T-cell (primary cell): Measurements from ENCODE around the gene UQCC3. TPM values are rescaled to one million over a fixed set of nuclear protein-coding genes. Genes with fewer than 3 reads are reported as not detected.
"Not testable (repeated sequence)": the region's sequence is repeated elsewhere in the genome, so short reads cannot be mapped to it uniquely, and the experiment has no call there.

Experiments
- ATAC-seq, 4 experiments: fragments of 200-7000 bp in 3 of 4; fragments of 150-1000 bp in 1 of 4; cut with Tn5 transposase; replicated peaks in 1 of 4; 1 replicate in 3 of 4; 2 replicates in 1 of 4; pipeline ENCODE4 v1.10.0; 2021; ENCODE audit warnings: moderate library complexity in 3 of 4, mild to moderate bottlenecking in 2 of 4, moderate number of reproducible peaks in 1 of 4
- CTCF ChIA-PET, 2 donors: fragments of 300-600 bp; sonication (Branson Sonifier 250); formaldehyde crosslinking; loops; one replicate each; lab custom pipeline; 2022; ENCODE audit warnings: antibody characterized with exemption in 2 of 2; lab: Charles Lee
- POLR2A ChIA-PET, 2 donors: fragments of 300-600 bp; sonication (Branson Sonifier 250); formaldehyde crosslinking; loops; one replicate each; lab custom pipeline; 2022; ENCODE audit warnings: antibody characterized with exemption in 2 of 2; lab: Charles Lee
- DNase-seq, 35 experiments: peaks; one replicate each; pipeline versions ENCODE4 v3.0.0 to v3.0.0-alpha.2; 2013 to 2023
- H3K27ac ChIP-seq: one replicate; pipeline ENCODE4 v1.5.1; 2013; ENCODE audit warnings: low read length
- H3K27me3 ChIP-seq, 2 experiments: replicated peaks in 1 of 2; 1 replicate in 1 of 2; 2 replicates in 1 of 2; pipeline versions ENCODE4 v1.6.1 to v1.7.0; 2013; ENCODE audit warnings: low read length in 1 of 2, mixed read lengths in 1 of 2; ENCODE audit not compliant: control insufficient read depth in 2 of 2, insufficient read depth in 2 of 2; ENCODE audit errors: extremely low read depth in 1 of 2
- H3K36me3 ChIP-seq, 2 donors: 1 replicate in 1 of 2; 2 replicates in 1 of 2; pipeline versions ENCODE4 v1.6.1 to v1.7.0; 2013; ENCODE audit warnings: low read length in 1 of 2; ENCODE audit not compliant: control insufficient read depth in 2 of 2, insufficient read depth in 1 of 2; ENCODE audit errors: extremely low read depth in 1 of 2
- H3K4me1 ChIP-seq, 2 experiments: 1 replicate in 1 of 2; 2 replicates in 1 of 2; pipeline versions ENCODE4 v1.6.1 to v1.7.0; 2013; ENCODE audit warnings: low read length in 2 of 2, mixed read lengths in 1 of 2; ENCODE audit not compliant: insufficient read depth in 2 of 2, control insufficient read depth in 1 of 2; ENCODE audit errors: extremely low read depth in 1 of 2
- H3K4me3 ChIP-seq, 2 donors: 1 replicate in 1 of 2; 2 replicates in 1 of 2; pipeline versions ENCODE4 v1.5.1 to v1.7.0; 2013; ENCODE audit warnings: mild to moderate bottlenecking in 2 of 2, low read length in 1 of 2, moderate library complexity in 1 of 2; ENCODE audit not compliant: control insufficient read depth in 1 of 2; ENCODE audit errors: extremely low read depth in 1 of 2
- H3K9me3 ChIP-seq: 2 replicates; pipeline ENCODE4 v1.7.0; 2013
- H3K27ac Mint-ChIP-seq, 2 donors: one replicate each; pipeline ENCODE4 v1.8.0; 2020 to 2021; ENCODE audit warnings: mild to moderate bottlenecking in 2 of 2, mixed read lengths in 2 of 2
- H3K27me3 Mint-ChIP-seq, 2 donors: one replicate each; pipeline ENCODE4 v1.8.0; 2021 to 2022; ENCODE audit warnings: mixed read lengths in 2 of 2
- H3K36me3 Mint-ChIP-seq: one replicate; pipeline ENCODE4 v1.8.0; 2021; ENCODE audit warnings: mixed read lengths
- H3K4me1 Mint-ChIP-seq, 3 donors: one replicate each; pipeline ENCODE4 v1.8.0; 2020 to 2022; ENCODE audit warnings: mixed read lengths in 3 of 3, mild to moderate bottlenecking in 1 of 3
- H3K4me3 Mint-ChIP-seq, 3 donors: one replicate each; pipeline ENCODE4 v1.8.0; 2020 to 2022; ENCODE audit warnings: mild to moderate bottlenecking in 3 of 3, mixed read lengths in 3 of 3, moderate library complexity in 3 of 3
- H3K9me3 Mint-ChIP-seq, 3 donors: one replicate each; pipeline ENCODE4 v1.8.0; 2020 to 2022; ENCODE audit warnings: mixed read lengths in 3 of 3
- WGBS: methylation state at CpG from one replicate; pipeline ENCODE4 v1.1.5; 2013; ENCODE audit warnings: missing lambda C conversion rate; ENCODE audit not compliant: insufficient coverage; 5-methylcytosine and 5-hydroxymethylcytosine counted together
- total RNA-seq, 35 experiments: library from RNA in 6 of 35; stranded (reverse) in 6 of 35; fragments of 120-200 nt in 1 of 35; gene quantifications; one replicate each; pipeline versions ENCODE4 v1.2.1 to v1.2.4 and lab custom pipeline; 2013 to 2026

The UQCC3 gene
- total RNA-seq, 5 donors from 2014 or later (not counting 1 experiment from before 2014, with no cell fraction given): 2.7 to 9.3 (median 8.1) TPM

DNA sequence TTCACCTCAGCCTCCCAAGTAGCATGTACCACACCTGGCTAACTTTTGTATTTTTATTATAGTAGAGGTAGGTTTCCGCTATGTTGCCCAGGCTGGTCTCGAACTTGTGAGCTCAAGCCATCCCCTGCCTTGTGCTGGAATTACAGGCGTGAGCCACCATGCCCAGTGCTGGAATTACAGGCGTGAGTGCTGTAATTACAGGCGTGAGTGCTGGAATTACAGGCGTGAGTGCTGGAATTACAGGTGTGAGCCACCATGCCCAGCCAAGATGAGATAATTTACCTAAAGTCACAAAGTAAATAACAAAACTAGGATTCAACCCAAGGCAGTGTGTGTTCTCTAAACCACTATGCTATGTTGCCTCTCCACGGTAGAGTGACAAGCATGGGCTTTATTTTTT is 11.0 kb downstream of the UQCC3 start:
- ATAC-seq (no peak), DNase-seq (no peak)
- Histone ChIP-seq H3K9me3 (no peaks in the 10 kb centered on the region), H3K27ac (no peak overlapping the region), H3K27me3 (peaks cover 0 to 8% of the 10 kb centered on the region in 2 experiments), H3K36me3 (peaks cover 0 to 6% of the 10 kb centered on the region in 2 donors), H3K4me1 (peaks cover 10 to 24% of the 10 kb centered on the region in 2 experiments), H3K4me3 (no peak overlapping the region)
- Mint-ChIP-seq H3K27me3 (peaks cover 0 to 5% of the 10 kb centered on the region in 2 donors), H3K9me3 (no peaks in the 10 kb centered on the region), H3K36me3 (peaks cover 7% of the 10 kb centered on the region), H3K4me3 (no peak overlapping the region), H3K27ac (no peak overlapping the region), H3K4me1 (peaks cover 22 to 24% (median 24%) of the 10 kb centered on the region in 3 donors)
- 84% methylated on average over 4 of the region's 7 CpGs for WGBS
- ChIA-PET POLR2A (no interaction called here), CTCF (interaction anchor here in 1 of 2 donors (0.6 kb wide), 1 partner anchor 19 kb away, joined by 3 read pairs; no protein-coding TSS in a partner anchor)

DNA sequence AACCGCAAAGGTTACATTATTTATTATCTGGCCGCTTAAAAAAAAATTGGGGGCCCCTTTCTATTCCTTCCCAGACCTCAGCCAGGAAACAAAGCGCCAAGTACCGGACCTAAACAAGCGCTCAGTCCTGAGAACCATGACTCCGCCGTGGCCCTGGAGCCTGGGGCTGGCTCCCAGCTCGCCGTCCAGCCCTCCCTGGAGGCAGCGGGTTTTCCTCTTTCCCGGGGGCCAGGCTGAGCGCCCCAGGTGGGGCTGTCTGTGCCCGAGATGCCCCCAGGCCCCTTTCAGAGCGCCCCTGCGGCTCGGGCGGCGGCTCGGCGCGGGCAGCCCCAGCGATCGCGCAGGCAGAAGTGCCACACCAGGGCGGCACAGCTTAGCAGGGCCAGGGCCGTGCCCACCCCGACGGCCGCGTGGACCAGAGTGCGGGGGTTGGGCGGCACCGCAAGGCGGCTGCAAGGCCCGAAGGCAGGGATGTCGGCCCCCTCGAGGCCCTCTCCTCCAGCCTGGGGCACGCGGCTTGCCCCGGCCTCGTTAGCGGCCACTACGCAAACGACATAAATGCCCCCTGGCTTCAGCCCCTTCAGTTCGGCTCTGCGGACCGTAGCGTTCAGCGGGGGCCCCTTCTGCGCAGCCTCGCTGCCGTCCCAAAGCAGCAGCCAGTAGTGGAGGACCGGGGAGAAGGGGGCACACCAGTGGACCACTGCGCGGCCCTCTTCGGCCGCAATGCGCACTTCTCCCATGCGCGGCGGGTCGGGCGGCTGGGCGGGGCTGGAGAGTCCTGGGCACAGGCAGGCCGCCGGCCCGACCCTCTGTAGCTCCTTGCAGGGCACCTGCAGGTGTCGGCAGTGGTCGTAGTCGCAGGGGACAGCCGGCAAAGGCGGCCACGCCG is 16.3 kb downstream of the UQCC3 start:
- CTCF ChIA-PET: no interaction called here
- H3K4me3 ChIP-seq: no peak overlapping the region
- H3K27ac Mint-ChIP-seq: no peak overlapping the region

GRCh38 chr11:62688491-62688890 is 17.0 kb downstream of the UQCC3 start:
- Mint-ChIP-seq H3K27me3 (peaks cover 5 to 9% of the 10 kb centered on the region in 2 donors), H3K36me3 (peaks cover 26% of the 10 kb centered on the region), H3K4me1 (no peaks in the 10 kb centered on the region), H3K27ac (no peak overlapping the region), H3K9me3 (no peaks in the 10 kb centered on the region), H3K4me3 (no peak overlapping the region)
- WGBS: 100% methylated on average over 1 of the region's 1 CpG
- H3K9me3 ChIP-seq: no peaks in the 10 kb centered on the region
- H3K27me3 ChIP-seq: peaks cover 2 to 17% of the 10 kb centered on the region in 2 experiments
- CTCF ChIA-PET: interaction anchor here in 1 of 2 donors (0.6 kb wide), 1 partner anchor 12 kb away, joined by 3 read pairs; no protein-coding TSS in a partner anchor
- POLR2A ChIA-PET: no interaction called here
- H3K27ac ChIP-seq: no peak overlapping the region
- H3K4me3 ChIP-seq: no peak overlapping the region
- ATAC-seq: no peak
- no peak for DNase-seq
- H3K36me3 ChIP-seq: peaks cover 17 to 27% of the 10 kb centered on the region in 2 donors
- peaks cover 0 to 6% of the 10 kb centered on the region in 2 experiments for H3K4me1 ChIP-seq

More for the DNA sequence above, 16.3 kb downstream of the UQCC3 start:
- Mint-ChIP-seq H3K36me3 (peaks cover 23% of the 10 kb centered on the region), H3K4me3 (no peak overlapping the region), H3K9me3 (no peaks in the 10 kb centered on the region), H3K4me1 (no peaks in the 10 kb centered on the region), H3K27me3 (peaks cover 5 to 9% of the 10 kb centered on the region in 2 donors)
- Histone ChIP-seq H3K36me3 (peaks cover 13 to 27% of the 10 kb centered on the region in 2 donors), H3K27ac (no peak overlapping the region), H3K27me3 (peaks cover 2 to 17% of the 10 kb centered on the region in 2 experiments), H3K9me3 (no peaks in the 10 kb centered on the region), H3K4me1 (peaks cover 0 to 6% of the 10 kb centered on the region in 2 experiments)
- WGBS: 54% methylated on average over 74 of the region's 74 CpGs
- POLR2A ChIA-PET: no interaction called here
- ATAC-seq (peak in 1 of 4 experiments; percentile 9), DNase-seq (no peak)

DNA sequence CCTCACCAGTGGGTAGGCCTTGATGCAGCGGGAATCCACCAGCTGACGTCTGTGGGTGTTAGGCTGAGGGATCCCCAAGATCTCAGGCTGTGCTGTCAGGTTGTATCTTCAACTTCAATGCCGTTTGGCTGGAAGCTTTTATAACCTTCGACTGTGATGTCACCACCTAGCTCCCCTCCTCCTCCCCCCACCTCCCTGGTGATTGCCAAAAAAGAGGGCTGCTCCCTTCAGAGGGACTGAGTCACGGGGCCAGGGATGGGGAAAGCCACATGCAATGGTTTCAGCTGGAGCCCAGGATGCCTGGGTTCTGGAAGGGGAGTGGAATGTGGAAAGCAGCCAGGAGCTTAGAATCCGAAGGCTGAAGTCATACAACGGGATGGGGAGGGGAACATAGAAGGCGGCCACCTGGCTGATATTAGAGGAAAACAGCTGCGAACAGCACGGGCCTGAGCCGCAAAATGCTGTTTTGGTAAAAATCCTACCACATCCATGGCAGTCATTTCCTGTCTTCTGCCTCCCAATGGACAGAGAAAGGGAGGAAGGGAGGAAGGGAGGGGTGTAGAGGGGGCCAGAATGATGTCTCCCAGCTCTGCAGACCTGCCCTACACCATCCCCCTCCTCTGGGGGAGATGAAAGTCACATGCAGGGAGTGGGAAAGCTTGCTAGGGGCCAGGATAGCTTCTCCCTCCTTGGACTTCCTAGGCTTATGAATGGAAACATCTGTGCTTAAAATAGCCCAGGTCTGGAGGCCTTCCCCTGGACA is 18.1 kb downstream of the UQCC3 start, which contains the start of gene LRRN4CL:
TSS of gene LRRN4CL (minus strand) at position 110 of the 763 bp plus-strand sequence. CDS start 1,022 bp downstream, outside the sequence.
- ATAC-seq (no peak), DNase-seq (no peak)
- Histone ChIP-seq H3K27ac (no peak within 1 kb of the TSS), H3K4me3 (no peak within 1 kb of the TSS), H3K36me3 (peaks cover 18 to 27% of the 10 kb centered on the region in 2 donors), H3K4me1 (peaks cover 0 to 9% of the 10 kb centered on the region in 2 experiments), H3K27me3 (peaks cover 2 to 17% of the 10 kb centered on the region in 2 experiments), H3K9me3 (no peaks in the 10 kb centered on the region)
- POLR2A ChIA-PET: interaction anchor here (0.5 to 1.0 kb wide), 3 partner anchors 16 to 247 kb away, joined by 3 to 4 read pairs (median 3); partner anchors contain the start of genes C11orf98 (in 1 of the 2) and CSKMT (in 1 of the 2)
- no peaks in the 10 kb centered on the region for H3K9me3 Mint-ChIP-seq
- CTCF ChIA-PET: interaction anchor here in 1 of 2 donors (0.6 kb wide), 1 partner anchor 15 kb away, joined by 5 read pairs; no protein-coding TSS in a partner anchor
- H3K36me3 Mint-ChIP-seq: peaks cover 26% of the 10 kb centered on the region
- no CpG with 5 or more reads among the region's 11 CpGs for WGBS
- H3K4me1 Mint-ChIP-seq: peaks cover under 1 to 3% (median under 1%) of the 10 kb centered on the region in 3 donors
- H3K27me3 Mint-ChIP-seq: peaks cover 5 to 9% of the 10 kb centered on the region in 2 donors
- no peak within 1 kb of the TSS for H3K4me3 Mint-ChIP-seq
- H3K27ac Mint-ChIP-seq: no peak within 1 kb of the TSS

DNA sequence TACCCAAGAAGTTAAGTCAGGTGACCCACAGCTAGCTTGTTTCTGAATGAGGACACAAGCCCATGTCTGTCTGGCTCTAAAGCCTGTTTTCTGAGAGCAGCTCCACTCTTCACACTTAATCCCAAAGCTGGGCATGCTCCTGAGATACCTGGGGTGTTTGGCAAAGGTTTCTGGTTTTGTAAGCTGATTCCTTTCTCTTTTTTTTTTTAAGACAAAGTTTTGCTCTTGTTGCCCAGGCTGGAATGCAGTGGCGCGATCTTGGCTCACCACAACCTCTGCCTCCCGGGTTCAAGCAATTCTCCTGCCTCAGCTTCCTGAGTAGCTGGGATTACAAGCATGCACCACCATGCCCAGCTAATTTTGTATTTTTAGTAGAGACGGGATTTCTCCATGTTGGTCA is 22.2 kb downstream of the UQCC3 start:
- 100% methylated on average over 1 of the region's 4 CpGs for WGBS
- DNase-seq, ATAC-seq, H3K9me3 Mint-ChIP-seq, H3K27ac ChIP-seq, H3K4me3 Mint-ChIP-seq, H3K27me3 Mint-ChIP-seq, H3K27ac Mint-ChIP-seq, H3K9me3 ChIP-seq, H3K4me3 ChIP-seq, H3K4me1 ChIP-seq, H3K27me3 ChIP-seq, H3K4me1 Mint-ChIP-seq: not testable (repeated sequence)
- peaks cover 24% of the 10 kb centered on the region for H3K36me3 Mint-ChIP-seq
- H3K36me3 ChIP-seq: peaks cover 18 to 27% of the 10 kb centered on the region in 2 donors
- ChIA-PET POLR2A (interaction anchor here in 1 of 2 donors (0.6 to 0.8 kb wide), 2 partner anchors 23 to 146 kb away, joined by 3 to 5 read pairs; no protein-coding TSS in a partner anchor), CTCF (interaction anchor here (0.6 to 2.4 kb wide), 7 partner anchors 13 to 269 kb away, joined by 3 to 24 read pairs (median 6); partner anchors contain the start of genes TUT1 (in 1 of the 2) and UQCC3 (in 1 of the 2))
